DND-41 (cell line): ENCODE data around the gene IQCH.

Experiments used
- CTCF ChIP-seq: IDR thresholded peaks from 2 replicates; pipeline ENCODE4 v1.5.1; 2012; ENCODE audit warnings: borderline replicate concordance, low read length, moderate library complexity, mild to moderate bottlenecking; ENCODE audit not compliant: poor library complexity, severe bottlenecking; ENCODE audit errors: extremely low read depth
- EZH2 ChIP-seq: IDR thresholded peaks from 3 replicates; pipeline ENCODE4 v1.6.1; 2012; ENCODE audit warnings: borderline replicate concordance, low read depth, mild to moderate bottlenecking, moderate library complexity, low read length, inconsistent platforms; ENCODE audit not compliant: severe bottlenecking

DNA sequence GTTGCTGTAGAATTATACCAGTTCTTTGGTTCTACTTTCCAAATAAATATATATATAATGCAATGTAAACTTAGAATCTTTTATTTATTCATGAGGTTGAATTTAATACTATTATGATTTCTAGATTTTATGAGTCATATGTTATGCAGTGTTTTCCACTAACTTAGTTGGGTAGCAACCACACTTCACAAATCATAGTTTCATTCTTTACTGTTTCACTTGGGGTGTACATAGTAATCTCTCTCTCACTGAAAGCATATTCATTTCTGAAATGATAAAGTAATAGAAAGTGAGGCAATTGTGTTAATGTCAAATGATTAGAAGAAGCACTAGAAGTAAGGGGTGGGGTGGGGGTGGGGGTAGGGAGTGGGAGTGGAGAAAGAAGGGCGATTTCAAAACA is 52.6 kb downstream of the IQCH start:
- TF ChIP-seq CTCF: no peak
- TF ChIP-seq EZH2: no peak
